ENCODE data around the gene CD300LF.

- no peak for TF ChIP-seq POLR2A (IDR thresholded peaks at IDR 0.05)
- TF ChIP-seq, protein P1, sequence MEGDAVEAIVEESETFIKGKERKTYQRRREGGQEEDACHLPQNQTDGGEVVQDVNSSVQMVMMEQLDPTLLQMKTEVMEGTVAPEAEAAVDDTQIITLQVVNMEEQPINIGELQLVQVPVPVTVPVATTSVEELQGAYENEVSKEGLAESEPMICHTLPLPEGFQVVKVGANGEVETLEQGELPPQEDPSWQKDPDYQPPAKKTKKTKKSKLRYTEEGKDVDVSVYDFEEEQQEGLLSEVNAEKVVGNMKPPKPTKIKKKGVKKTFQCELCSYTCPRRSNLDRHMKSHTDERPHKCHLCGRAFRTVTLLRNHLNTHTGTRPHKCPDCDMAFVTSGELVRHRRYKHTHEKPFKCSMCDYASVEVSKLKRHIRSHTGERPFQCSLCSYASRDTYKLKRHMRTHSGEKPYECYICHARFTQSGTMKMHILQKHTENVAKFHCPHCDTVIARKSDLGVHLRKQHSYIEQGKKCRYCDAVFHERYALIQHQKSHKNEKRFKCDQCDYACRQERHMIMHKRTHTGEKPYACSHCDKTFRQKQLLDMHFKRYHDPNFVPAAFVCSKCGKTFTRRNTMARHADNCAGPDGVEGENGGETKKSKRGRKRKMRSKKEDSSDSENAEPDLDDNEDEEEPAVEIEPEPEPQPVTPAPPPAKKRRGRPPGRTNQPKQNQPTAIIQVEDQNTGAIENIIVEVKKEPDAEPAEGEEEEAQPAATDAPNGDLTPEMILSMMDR (IDR thresholded peaks at IDR 0.05 in 4 of 5, conservative IDR thresholded peaks at IDR 0.05 in 1 of 5), result no peak
Measured at GRCh38 chr17:74723891-74724290, 11.2 kb upstream of the CD300LF start.

All from gastrocnemius medialis (tissue), 4 donors.